B cell (primary cell): ENCODE measurements around the gene CHRFAM7A. TPM values are rescaled to one million over a fixed set of nuclear protein-coding genes. Genes with fewer than 3 reads are reported as not detected.
"Not testable (repeated sequence)": the region's sequence is repeated elsewhere in the genome, so short reads cannot be mapped to it uniquely, and the experiment has no call there.

ENCODE experiments used
- ATAC-seq: fragments of 200-7000 bp; cut with Tn5 transposase; one replicate; pipeline ENCODE4 v1.10.0; 2021; ENCODE audit warnings: low read depth, mild to moderate bottlenecking, moderate number of reproducible peaks, moderate library complexity
- CTCF ChIA-PET: fragments of 350-600 bp; sonication (Branson Sonifier 250); formaldehyde crosslinking; loops from one replicate; lab custom pipeline; 2021; ENCODE audit warnings: antibody characterized with exemption, inconsistent platforms; lab: Charles Lee
- POLR2A ChIA-PET: fragments of 350-600 bp; sonication (Branson Sonifier 250); formaldehyde crosslinking; loops from one replicate; lab custom pipeline; 2021; ENCODE audit warnings: antibody characterized with exemption; lab: Charles Lee
- DNase-seq: peaks from one replicate; pipeline ENCODE4 v3.0.0; 2013
- H2AFZ ChIP-seq: 2 replicates; pipeline ENCODE4 v1.6.1; 2012; ENCODE audit warnings: mild to moderate bottlenecking, low read depth, low read length; ENCODE audit not compliant: insufficient read depth, poor library complexity, severe bottlenecking
- H3K27ac ChIP-seq, 2 donors: 1 replicate in 1 of 2; 2 replicates in 1 of 2; pipeline ENCODE4 v1.5.1; 2012 to 2013; ENCODE audit warnings: low read length in 2 of 2, mild to moderate bottlenecking in 2 of 2, moderate library complexity in 1 of 2
- H3K27me3 ChIP-seq, 4 experiments: fragments of 200-600 bp in 1 of 4; sonication (generic) in 1 of 4; replicated peaks in 1 of 4; 1 replicate in 2 of 4; 2 replicates in 2 of 4; pipeline versions ENCODE4 v1.6.1 to v1.7.0; 2013 to 2016; ENCODE audit warnings: low read length in 3 of 4, mild to moderate bottlenecking in 2 of 4, mixed read lengths in 1 of 4, moderate library complexity in 1 of 4; ENCODE audit not compliant: insufficient read depth in 4 of 4, control insufficient read depth in 3 of 4; ENCODE audit errors: control extremely low read depth in 1 of 4
- H3K36me3 ChIP-seq, 2 experiments: replicated peaks in 1 of 2; 1 replicate in 1 of 2; 2 replicates in 1 of 2; pipeline versions ENCODE4 v1.6.1 to v1.7.1; 2013; ENCODE audit warnings: low read length in 1 of 2; ENCODE audit not compliant: insufficient read depth in 2 of 2, control insufficient read depth in 1 of 2; ENCODE audit errors: control extremely low read depth in 1 of 2, extremely low read depth in 1 of 2
- H3K4me1 ChIP-seq, 2 donors: fragments of 200-600 bp in 1 of 2; sonication (generic) in 1 of 2; 1 replicate in 1 of 2; 2 replicates in 1 of 2; pipeline versions ENCODE4 v1.5.1 to v1.6.1; 2013 to 2017; ENCODE audit warnings: low read length in 2 of 2; ENCODE audit not compliant: control insufficient read depth in 2 of 2, insufficient read depth in 2 of 2
- H3K4me2 ChIP-seq: replicated peaks from 2 replicates; pipeline ENCODE3; 2012; ENCODE audit warnings: mild to moderate bottlenecking, low read depth, low read length; ENCODE audit not compliant: poor library complexity, severe bottlenecking
- H3K4me3 ChIP-seq, 5 experiments: fragments of 200-600 bp in 1 of 5; sonication (generic) in 1 of 5; 1 replicate in 3 of 5; 2 replicates in 2 of 5; pipeline versions ENCODE4 v1.5.1 to v1.7.0; 2011 to 2016; ENCODE audit warnings: low read length in 4 of 5, mild to moderate bottlenecking in 4 of 5, low read depth in 2 of 5, control low read depth in 1 of 5, moderate library complexity in 1 of 5; ENCODE audit not compliant: insufficient read depth in 1 of 5; ENCODE audit errors: control extremely low read depth in 1 of 5, extremely low read depth in 1 of 5
- H3K79me2 ChIP-seq: fragments of 200-600 bp; sonication (generic); one replicate; pipeline ENCODE4 v1.6.0; 2016; ENCODE audit warnings: low read length; ENCODE audit not compliant: control insufficient read depth, insufficient read depth
- H3K9ac ChIP-seq: fragments of 200-600 bp; sonication (generic); 2 replicates; pipeline ENCODE4 v1.6.1; 2017; ENCODE audit warnings: mild to moderate bottlenecking, low read length, moderate library complexity
- H3K9me3 ChIP-seq, 3 donors: one replicate each; pipeline versions ENCODE4 v1.6.1 to v1.7.1; 2013; ENCODE audit warnings: low read length in 2 of 3; ENCODE audit not compliant: control insufficient read depth in 2 of 3, insufficient read depth in 1 of 3; ENCODE audit errors: control extremely low read depth in 1 of 3
- H4K20me1 ChIP-seq: 2 replicates; pipeline ENCODE4 v1.6.0; 2012; ENCODE audit warnings: mild to moderate bottlenecking, low read length; ENCODE audit not compliant: insufficient read depth, control insufficient read depth, poor library complexity, severe bottlenecking
- H3K27ac Mint-ChIP-seq: one replicate; pipeline ENCODE4 v1.8.0; 2021; ENCODE audit warnings: mixed read lengths
- H3K27me3 Mint-ChIP-seq: one replicate; pipeline ENCODE4 v1.8.0; 2021; ENCODE audit warnings: mixed read lengths
- H3K4me1 Mint-ChIP-seq: one replicate; pipeline ENCODE4 v1.8.0; 2021; ENCODE audit warnings: mixed read lengths
- H3K4me3 Mint-ChIP-seq: one replicate; pipeline ENCODE4 v1.8.0; 2021; ENCODE audit warnings: mixed read lengths
- H3K9me3 Mint-ChIP-seq: one replicate; pipeline ENCODE4 v1.8.0; 2022; ENCODE audit warnings: mixed read lengths; ENCODE audit not compliant: insufficient read depth
- WGBS: methylation state at CpG from one replicate; pipeline ENCODE4 v1.1.5; 2013; ENCODE audit warnings: missing lambda C conversion rate; ENCODE audit not compliant: insufficient coverage; 5-methylcytosine and 5-hydroxymethylcytosine counted together
- intact Hi-C: fragments of 100-400 bp; cut with micrococcal nuclease; formaldehyde crosslinking; loops from one replicate; pipeline ENCODE4 v1.10.0; 2022
- polyA plus RNA-seq: library from polyadenylated mRNA; depleted of rRNA; stranded (reverse); fragments of >200 nt; gene quantifications from 2 replicates; pipeline ENCODE4 v1.2.3, GENCODE V29; 2012
- total RNA-seq, 2 donors: library from RNA; stranded (reverse); fragments of 120-200 nt in 1 of 2; gene quantifications; 1 replicate in 1 of 2; 2 replicates in 1 of 2; pipeline versions ENCODE4 v1.2.3 to v1.2.4, GENCODE V29; 2013 to 2022

Gene CHRFAM7A
- total and polyA plus RNA-seq, 2 donors (not counting 1 experiment from before 2014, with no cell fraction given): 0.61 to 1.1 TPM

DNA sequence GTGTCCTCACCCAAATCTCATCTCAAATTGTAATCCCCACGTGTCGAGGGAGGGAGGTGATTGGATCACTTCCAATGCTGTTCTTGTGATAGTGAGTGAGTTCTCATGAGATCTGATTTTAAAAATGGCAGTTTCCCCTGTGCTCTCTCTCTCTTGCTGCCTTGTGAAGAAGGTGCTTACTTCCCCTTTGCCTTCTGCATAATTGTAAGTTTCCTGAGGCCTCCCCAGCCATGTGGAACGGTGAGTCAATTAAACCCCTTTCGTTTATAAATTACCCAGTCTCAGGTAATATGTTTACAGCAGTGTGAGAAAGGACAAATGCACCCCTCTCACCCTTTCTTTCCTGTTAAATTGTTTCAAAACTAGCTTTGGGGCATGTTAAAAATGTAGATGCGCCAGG is 59.2 kb downstream of the CHRFAM7A start:
- POLR2A ChIA-PET, H4K20me1 ChIP-seq, H3K9ac ChIP-seq, H3K4me3 Mint-ChIP-seq, H3K4me1 Mint-ChIP-seq, H3K9me3 Mint-ChIP-seq, H3K27ac ChIP-seq, H3K27me3 ChIP-seq, H3K79me2 ChIP-seq, H2AFZ ChIP-seq, DNase-seq, H3K4me3 ChIP-seq, intact Hi-C loops, H3K9me3 ChIP-seq, CTCF ChIA-PET, H3K27me3 Mint-ChIP-seq, H3K4me1 ChIP-seq, H3K4me2 ChIP-seq, H3K27ac Mint-ChIP-seq, H3K36me3 ChIP-seq: not testable (repeated sequence)
- peak; percentile 49 for ATAC-seq
- WGBS: no CpG with 5 or more reads among the region's 5 CpGs

DNA sequence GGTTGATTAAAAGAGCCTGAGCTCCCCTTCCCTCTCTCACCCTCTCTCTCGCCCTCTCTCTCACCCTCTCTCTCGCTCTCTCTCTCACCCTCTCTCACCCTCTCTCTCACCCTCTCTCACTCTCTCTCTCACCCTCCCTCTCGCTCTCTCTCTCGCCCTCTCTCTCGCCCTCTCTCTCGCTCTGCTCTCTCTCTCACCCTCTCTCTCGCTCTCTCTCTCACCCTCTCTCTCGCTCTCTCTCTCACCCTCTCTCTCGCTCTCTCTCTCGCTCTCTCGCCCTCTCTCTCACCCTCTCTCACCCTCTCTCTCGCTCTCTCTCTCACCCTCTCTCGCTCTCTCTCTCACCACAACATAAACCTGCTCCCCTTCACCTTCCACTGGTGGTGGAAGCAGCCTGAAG is 67.2 kb downstream of the CHRFAM7A start:
- intact Hi-C loops, H3K27me3 Mint-ChIP-seq: not testable (repeated sequence)

DNA sequence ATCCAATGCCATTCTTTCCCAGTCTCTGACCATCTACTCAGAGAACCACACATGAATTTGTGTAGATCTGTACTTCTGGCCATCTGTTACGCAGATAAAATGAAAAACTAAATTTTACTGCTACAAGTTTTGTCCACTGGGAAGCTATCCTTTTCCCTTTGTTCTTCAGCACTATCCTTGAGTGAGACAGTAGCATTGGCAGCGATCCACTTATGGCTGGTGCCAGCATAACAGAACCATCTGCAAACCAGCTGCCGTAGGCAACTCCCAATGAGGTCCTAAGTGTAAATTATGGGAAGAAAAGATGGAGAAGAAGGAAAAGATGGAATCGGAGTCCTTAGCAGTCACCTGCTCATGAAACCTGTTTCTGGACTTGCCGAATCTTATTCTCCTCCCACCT is 72.3 kb downstream of the CHRFAM7A start:
- H3K4me1 ChIP-seq, H3K4me3 ChIP-seq, POLR2A ChIA-PET, H3K4me2 ChIP-seq, H3K36me3 ChIP-seq, H3K27me3 Mint-ChIP-seq, H3K9me3 Mint-ChIP-seq, H3K27me3 ChIP-seq, H2AFZ ChIP-seq, H4K20me1 ChIP-seq, CTCF ChIA-PET, ATAC-seq, H3K4me3 Mint-ChIP-seq, H3K4me1 Mint-ChIP-seq, H3K27ac ChIP-seq, H3K9me3 ChIP-seq, H3K9ac ChIP-seq, DNase-seq, intact Hi-C loops, H3K27ac Mint-ChIP-seq, H3K79me2 ChIP-seq: not testable (repeated sequence)
- no CpG with 5 or more reads among the region's 5 CpGs for WGBS

More for the DNA sequence above, 67.2 kb downstream of the CHRFAM7A start:
- H3K27me3 ChIP-seq, H3K4me2 ChIP-seq, H3K9me3 ChIP-seq, H3K27ac Mint-ChIP-seq, CTCF ChIA-PET, H3K4me3 ChIP-seq, H3K9me3 Mint-ChIP-seq, H3K4me1 ChIP-seq, POLR2A ChIA-PET, H4K20me1 ChIP-seq, H3K9ac ChIP-seq, H3K4me1 Mint-ChIP-seq, H3K36me3 ChIP-seq, H3K4me3 Mint-ChIP-seq, H3K27ac ChIP-seq, DNase-seq, H3K79me2 ChIP-seq, H2AFZ ChIP-seq, ATAC-seq: not testable (repeated sequence)
- WGBS: 72% methylated on average over 6 of the region's 13 CpGs

DNA sequence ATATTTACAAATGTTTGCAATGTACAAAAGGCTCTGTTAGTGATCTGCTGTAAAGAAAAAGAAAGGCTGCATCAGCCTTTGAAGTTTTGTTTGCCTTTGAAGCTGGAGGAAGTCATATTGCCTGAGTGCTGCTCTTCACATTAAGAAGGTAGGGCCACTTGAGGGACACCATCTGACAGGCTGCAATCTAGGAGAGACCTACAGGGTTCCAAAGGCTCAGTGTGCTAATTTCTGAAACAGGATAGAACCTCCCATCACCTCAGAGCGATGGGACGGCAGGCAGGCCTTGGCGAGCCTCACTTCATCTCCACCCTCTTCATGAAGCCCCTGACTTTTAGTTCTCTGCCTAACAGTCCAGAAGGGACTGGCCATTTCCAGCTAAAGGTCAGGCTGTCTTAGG is 77.6 kb downstream of the CHRFAM7A start:
- H3K27me3 Mint-ChIP-seq, H3K27me3 ChIP-seq, H3K4me3 ChIP-seq, intact Hi-C loops, H3K36me3 ChIP-seq, DNase-seq, ATAC-seq, H3K4me1 Mint-ChIP-seq, H4K20me1 ChIP-seq, H3K9me3 ChIP-seq, H3K4me2 ChIP-seq, H2AFZ ChIP-seq, POLR2A ChIA-PET, H3K79me2 ChIP-seq, H3K27ac ChIP-seq, H3K4me3 Mint-ChIP-seq, H3K4me1 ChIP-seq, CTCF ChIA-PET, H3K9ac ChIP-seq, H3K27ac Mint-ChIP-seq, H3K9me3 Mint-ChIP-seq: not testable (repeated sequence)
- no CpG with 5 or more reads among the region's 3 CpGs for WGBS
